HL-60 (cell line): ENCODE measurements around the gene SUSD1.

Source experiments
- CTCF ChIP-seq: IDR thresholded peaks from one replicate; pipeline ENCODE4 v1.5.1; 2011; ENCODE audit warnings: low read length, control low read depth, inconsistent platforms; ENCODE audit not compliant: insufficient read depth
- GABPA ChIP-seq: IDR thresholded peaks from 2 replicates; pipeline ENCODE4 v1.6.1; 2012; ENCODE audit warnings: low read depth
- POLR2AphosphoS5 ChIP-seq: IDR thresholded peaks from 2 replicates; pipeline ENCODE4 v1.6.1; 2012; ENCODE audit warnings: low read depth

- TF ChIP-seq CTCF, result no peak
- no peak for TF ChIP-seq POLR2AphosphoS5
- no peak for TF ChIP-seq GABPA
Measured at GRCh38 chr9:112184221-112184620, 9.1 kb upstream of the SUSD1 start.
